Measurements from ENCODE around the gene ZBTB12. TPM values are rescaled to one million over a fixed set of nuclear protein-coding genes. Genes with fewer than 3 reads are reported as not detected.

The ZBTB12 gene
- total and polyA plus RNA-seq, 2 of the 13 experiments (the other 11 are each of a cell fraction or from before 2014, with no cell fraction given) = 4.8 to 6.0 TPM

GRCh38 chr6:31945507-31946369 is 43.9 kb upstream of the ZBTB12 start, which contains the start of gene CFB (continued):
- TF ChIP-seq ZBTB10 (CRISPR knock-in tag; IDR thresholded peaks at IDR 0.05; ENCODE audit: borderline replicate concordance) (0 out of 2 replicates have a peak, but pooled peaks have one; percentile 55), DNMT3B (CRISPR knock-in tag; conservative IDR thresholded peaks at IDR 0.05) (peak; percentile 77; the same call in 1 of the 2 replicates), SOX13 (IDR thresholded peaks at IDR 0.05) (0 out of 2 replicates have a peak, but pooled peaks have one; percentile 12), SOX13 (CRISPR knock-in tag; conservative IDR thresholded peaks at IDR 0.05 in 1 of 2, IDR thresholded peaks at IDR 0.05 in 1 of 2) (peak in 1 of 2 experiments; percentile 84; a peak in 2 of 4 replicates), ZNF451 (CRISPR knock-in tag; IDR thresholded peaks at IDR 0.05) (peak; percentile 35; the same call in 1 of the 2 replicates), YY1 (IDR thresholded peaks at IDR 0.05; ENCODE audit: insufficient read depth, insufficient replicate concordance, low read depth, low read length) (peak; percentile 58), PHF20 (CRISPR knock-in tag; IDR thresholded peaks at IDR 0.05) (peak; percentile 15; the same call in 1 of the 2 replicates), IRF2 (CRISPR knock-in tag; IDR thresholded peaks at IDR 0.05) (peak; percentile 80), KLF9 (CRISPR knock-in tag; IDR thresholded peaks at IDR 0.05; ENCODE audit: low read depth) (0 out of 2 replicates have a peak, but pooled peaks have one; percentile 63), HOXA5 (CRISPR knock-in tag; IDR thresholded peaks at IDR 0.05) (peak; percentile 78; the same call in 1 of the 2 replicates), ZBTB21 (CRISPR knock-in tag; IDR thresholded peaks at IDR 0.05) (0 out of 2 replicates have a peak, but pooled peaks have one; percentile 57), ZNF503 (CRISPR knock-in tag; IDR thresholded peaks at IDR 0.05) (peak; percentile 77), SOX5 (CRISPR knock-in tag; IDR thresholded peaks at IDR 0.05; ENCODE audit: borderline replicate concordance) (peak; percentile 84), GPBP1L1 (CRISPR knock-in tag; IDR thresholded peaks at IDR 0.05) (no peak), SP4 (CRISPR knock-in tag; IDR thresholded peaks at IDR 0.05) (peak; percentile 94), BCLAF1 (IDR thresholded peaks at IDR 0.05) (no peak), ZFY (CRISPR knock-in tag; IDR thresholded peaks at IDR 0.05) (peak; percentile 58), ZNF703 (CRISPR knock-in tag; IDR thresholded peaks at IDR 0.05; ENCODE audit: borderline replicate concordance) (peak; percentile 75; the same call in 1 of the 2 replicates)

Data from HepG2 (cell line).